ENCODE measurements around the gene SSNA1. TPM values are rescaled to one million over a fixed set of nuclear protein-coding genes. Genes with fewer than 3 reads are reported as not detected.

SSNA1 gene
- total and polyA plus RNA-seq, 2 donors (not counting 1 experiment from before 2014, with no cell fraction given): 53.6 to 129 TPM

DNA sequence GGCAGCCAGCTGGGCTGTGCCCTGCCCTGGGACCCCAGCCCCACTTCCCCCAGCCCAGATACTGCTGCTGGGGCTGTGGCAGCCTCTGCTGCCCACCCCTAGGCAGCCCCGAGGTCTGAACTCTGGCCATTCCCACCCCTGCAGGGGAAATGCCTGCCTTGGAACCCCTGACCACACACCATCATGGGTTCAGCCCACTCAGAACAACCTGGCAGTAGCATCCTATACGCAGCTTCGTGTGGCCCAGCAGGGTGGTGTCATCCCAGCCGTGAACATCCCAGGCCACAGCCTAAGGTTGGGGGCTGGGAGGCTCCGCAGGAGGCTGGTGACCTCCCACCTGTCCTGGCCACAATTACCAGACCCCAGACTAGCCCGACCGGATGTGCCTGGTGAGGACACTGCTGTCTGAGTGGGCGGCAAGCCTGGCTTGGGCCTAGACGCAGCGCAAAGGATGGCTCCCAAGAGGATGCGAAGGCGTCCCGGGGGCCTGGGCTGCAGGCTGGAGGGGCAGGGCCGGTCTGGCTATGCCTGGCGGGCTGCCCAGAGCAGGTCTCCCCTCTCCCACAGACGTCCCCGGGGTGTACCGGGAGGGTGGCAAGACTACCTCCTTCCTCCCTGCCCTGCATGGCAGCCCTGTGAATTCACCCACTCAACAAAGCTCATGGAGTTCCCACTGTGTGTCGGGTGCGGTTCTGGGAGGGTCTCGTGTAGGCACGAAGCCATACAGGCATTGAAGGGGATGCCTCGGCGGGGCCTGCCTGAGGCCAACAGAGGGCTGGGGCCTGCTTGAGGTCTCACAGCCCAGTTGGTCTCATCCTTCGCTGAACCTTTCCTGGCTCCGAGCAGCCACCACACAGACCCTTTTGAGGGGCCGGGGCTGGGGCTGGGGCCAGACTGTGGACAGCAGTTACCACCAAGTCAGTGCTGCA lies 40.8 kb downstream of the SSNA1 start:
- no peak overlapping the region for H3K27ac Mint-ChIP-seq
- intact Hi-C loops (cut with micrococcal nuclease): no loop called here
- no peak for ATAC-seq (ENCODE audit: low read depth)
- 68% methylated on average over 27 of the region's 27 CpGs for WGBS (ENCODE audit: insufficient coverage)
- DNase-seq: no peak
- Histone ChIP-seq H3K9ac (ENCODE audit: low read length) (no peak overlapping the region), H3K79me2 (ENCODE audit: control insufficient read depth, insufficient read depth, low read length) (no peaks in the 10 kb centered on the region), H3K27ac (ENCODE audit: low read length in 2 of 2) (no peak overlapping the region), H3K9me3 (ENCODE audit: control extremely low read depth in 1 of 3, control insufficient read depth in 2 of 3, insufficient read depth in 1 of 3, low read length in 2 of 3) (no peaks in the 10 kb centered on the region), H3K4me1 (ENCODE audit: control insufficient read depth in 2 of 2, insufficient read depth in 2 of 2, low read length in 2 of 2) (peaks cover 5 to 16% of the 10 kb centered on the region in 2 donors), H3K27me3 (replicated peaks in 1 of 4; ENCODE audit: control extremely low read depth in 1 of 4, control insufficient read depth in 3 of 4, insufficient read depth in 4 of 4, low read length in 3 of 4) (peaks cover 0 to 37% (median 2%) of the 10 kb centered on the region in 4 experiments), H4K20me1 (ENCODE audit: control insufficient read depth, insufficient read depth, low read length, poor library complexity, severe bottlenecking) (no peaks in the 10 kb centered on the region), H3K4me3 (ENCODE audit: control extremely low read depth in 1 of 5, extremely low read depth in 1 of 5, insufficient read depth in 1 of 5, low read depth in 2 of 5, low read length in 4 of 5) (no peak overlapping the region), H3K4me2 (replicated peaks; ENCODE audit: low read depth, low read length, poor library complexity, severe bottlenecking) (no peak overlapping the region), H3K36me3 (replicated peaks in 1 of 2; ENCODE audit: control extremely low read depth in 1 of 2, control insufficient read depth in 1 of 2, extremely low read depth in 1 of 2, insufficient read depth in 2 of 2, low read length in 1 of 2) (no peaks in the 10 kb centered on the region), H2AFZ (ENCODE audit: insufficient read depth, low read depth, low read length, poor library complexity, severe bottlenecking) (no peak overlapping the region)
- peaks cover 4% of the 10 kb centered on the region for H3K27me3 Mint-ChIP-seq
- TF ChIP-seq, protein P1, sequence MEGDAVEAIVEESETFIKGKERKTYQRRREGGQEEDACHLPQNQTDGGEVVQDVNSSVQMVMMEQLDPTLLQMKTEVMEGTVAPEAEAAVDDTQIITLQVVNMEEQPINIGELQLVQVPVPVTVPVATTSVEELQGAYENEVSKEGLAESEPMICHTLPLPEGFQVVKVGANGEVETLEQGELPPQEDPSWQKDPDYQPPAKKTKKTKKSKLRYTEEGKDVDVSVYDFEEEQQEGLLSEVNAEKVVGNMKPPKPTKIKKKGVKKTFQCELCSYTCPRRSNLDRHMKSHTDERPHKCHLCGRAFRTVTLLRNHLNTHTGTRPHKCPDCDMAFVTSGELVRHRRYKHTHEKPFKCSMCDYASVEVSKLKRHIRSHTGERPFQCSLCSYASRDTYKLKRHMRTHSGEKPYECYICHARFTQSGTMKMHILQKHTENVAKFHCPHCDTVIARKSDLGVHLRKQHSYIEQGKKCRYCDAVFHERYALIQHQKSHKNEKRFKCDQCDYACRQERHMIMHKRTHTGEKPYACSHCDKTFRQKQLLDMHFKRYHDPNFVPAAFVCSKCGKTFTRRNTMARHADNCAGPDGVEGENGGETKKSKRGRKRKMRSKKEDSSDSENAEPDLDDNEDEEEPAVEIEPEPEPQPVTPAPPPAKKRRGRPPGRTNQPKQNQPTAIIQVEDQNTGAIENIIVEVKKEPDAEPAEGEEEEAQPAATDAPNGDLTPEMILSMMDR (IDR thresholded peaks at IDR 0.05): no peak
- TF ChIP-seq EZH2 (IDR thresholded peaks at IDR 0.05; ENCODE audit: borderline replicate concordance, insufficient read depth, low read depth, low read length, poor library complexity, severe bottlenecking): no peak
- no peak overlapping the region for H3K4me3 Mint-ChIP-seq
- CTCF ChIA-PET: interaction anchor here (0.8 kb wide), 1 partner anchor 182 kb away, joined by 7 read pairs; no protein-coding TSS in a partner anchor
- H3K4me1 Mint-ChIP-seq: peaks cover 6% of the 10 kb centered on the region
- POLR2A ChIA-PET: no interaction called here
- no peaks in the 10 kb centered on the region for H3K9me3 Mint-ChIP-seq (ENCODE audit: insufficient read depth)
